ENCODE measurements around the gene PHF21B.
A peak's percentile ranks its signal among the peaks of the same experiment; 100 is the strongest.

DNA sequence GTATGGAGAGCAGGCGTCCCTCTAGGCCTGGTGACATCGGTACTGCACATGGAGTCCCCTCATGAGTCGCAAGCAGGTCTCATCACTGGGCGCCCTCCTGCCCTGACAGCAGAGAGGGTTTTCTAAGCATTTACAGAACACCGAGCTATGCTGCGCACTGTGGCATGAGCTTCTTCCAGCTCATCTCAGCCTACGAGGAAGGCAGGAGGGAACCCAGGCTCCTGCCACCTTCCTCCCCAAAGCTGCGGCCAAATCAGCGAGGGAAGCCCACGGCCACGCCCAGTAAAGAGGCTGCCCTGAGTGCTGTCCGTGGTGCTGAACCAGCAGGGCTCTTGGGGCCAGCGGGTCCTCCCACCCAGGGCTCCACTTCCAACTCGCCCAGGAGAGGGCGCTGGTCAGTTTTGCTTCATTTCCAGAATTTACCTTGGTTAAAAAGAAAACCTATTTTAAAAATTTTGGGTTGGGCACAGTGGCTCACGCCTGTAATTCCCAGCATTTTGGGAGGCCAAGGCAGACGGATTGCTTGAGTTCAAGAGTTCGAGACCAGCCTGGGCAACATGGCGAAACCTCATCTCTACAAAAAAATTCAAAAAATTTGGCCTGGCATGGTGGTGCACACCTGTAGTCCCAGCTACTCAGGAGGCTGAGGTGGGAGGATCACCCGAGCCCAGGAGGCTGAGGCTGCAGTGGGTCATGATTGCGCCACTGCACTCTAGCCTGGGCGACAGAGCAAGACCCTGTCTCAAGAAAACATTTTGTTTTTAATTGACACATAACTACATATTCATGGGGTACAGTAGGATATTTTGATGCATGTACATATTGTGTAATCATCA is 34.2 kb downstream of the PHF21B start:
- no peak for TF ChIP-seq POLR2A (IDR thresholded peaks at IDR 0.05)
- TF ChIP-seq, protein P1, sequence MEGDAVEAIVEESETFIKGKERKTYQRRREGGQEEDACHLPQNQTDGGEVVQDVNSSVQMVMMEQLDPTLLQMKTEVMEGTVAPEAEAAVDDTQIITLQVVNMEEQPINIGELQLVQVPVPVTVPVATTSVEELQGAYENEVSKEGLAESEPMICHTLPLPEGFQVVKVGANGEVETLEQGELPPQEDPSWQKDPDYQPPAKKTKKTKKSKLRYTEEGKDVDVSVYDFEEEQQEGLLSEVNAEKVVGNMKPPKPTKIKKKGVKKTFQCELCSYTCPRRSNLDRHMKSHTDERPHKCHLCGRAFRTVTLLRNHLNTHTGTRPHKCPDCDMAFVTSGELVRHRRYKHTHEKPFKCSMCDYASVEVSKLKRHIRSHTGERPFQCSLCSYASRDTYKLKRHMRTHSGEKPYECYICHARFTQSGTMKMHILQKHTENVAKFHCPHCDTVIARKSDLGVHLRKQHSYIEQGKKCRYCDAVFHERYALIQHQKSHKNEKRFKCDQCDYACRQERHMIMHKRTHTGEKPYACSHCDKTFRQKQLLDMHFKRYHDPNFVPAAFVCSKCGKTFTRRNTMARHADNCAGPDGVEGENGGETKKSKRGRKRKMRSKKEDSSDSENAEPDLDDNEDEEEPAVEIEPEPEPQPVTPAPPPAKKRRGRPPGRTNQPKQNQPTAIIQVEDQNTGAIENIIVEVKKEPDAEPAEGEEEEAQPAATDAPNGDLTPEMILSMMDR (IDR thresholded peaks at IDR 0.05), result peak; percentile 10 to 63
- no peak for TF ChIP-seq POLR2AphosphoS5 (IDR thresholded peaks at IDR 0.05)

Data from suprapubic skin (tissue), 4 donors.